IPS-20b (cell line): ENCODE data around the gene CACNA1F.

Experiments used
- H3K27ac ChIP-seq: one replicate; pipeline ENCODE4 v1.5.1; 2013; ENCODE audit warnings: low read length
- H3K27me3 ChIP-seq: 2 replicates; pipeline ENCODE4 v1.6.1; 2013; ENCODE audit warnings: mild to moderate bottlenecking, low read length, inconsistent platforms; ENCODE audit not compliant: insufficient read depth
- H3K36me3 ChIP-seq: 2 replicates; pipeline ENCODE4 v1.6.1; 2013; ENCODE audit warnings: low read depth, mild to moderate bottlenecking, inconsistent platforms, low read length, moderate library complexity; ENCODE audit not compliant: insufficient read depth
- H3K4me1 ChIP-seq: 2 replicates; pipeline ENCODE4 v1.6.1; 2013; ENCODE audit warnings: mild to moderate bottlenecking, control low read depth, inconsistent platforms, low read length, moderate library complexity; ENCODE audit not compliant: insufficient read depth
- H3K4me3 ChIP-seq: 2 replicates; pipeline ENCODE4 v1.5.1; 2013; ENCODE audit warnings: mild to moderate bottlenecking, low read length, inconsistent platforms
- H3K9ac ChIP-seq: 2 replicates; pipeline ENCODE4 v1.6.1; 2013; ENCODE audit warnings: low read depth, mild to moderate bottlenecking, inconsistent platforms, low read length, moderate library complexity
- H3K9me3 ChIP-seq: 2 replicates; pipeline ENCODE4 v1.6.1; 2013; ENCODE audit warnings: mild to moderate bottlenecking, low read depth, low read length, inconsistent platforms; ENCODE audit not compliant: insufficient read depth

CACNA1F gene

GRCh38 chrX:49165901-49166881 is 66.9 kb downstream of the CACNA1F start:
- Histone ChIP-seq H3K4me3 (peak overlapping the region; percentile 69), H3K27me3 (peaks cover 57% of the 10 kb centered on the region), H3K36me3 (no peaks in the 10 kb centered on the region), H3K9me3 (no peaks in the 10 kb centered on the region), H3K9ac (no peak overlapping the region; the same call in 1 of the 2 replicates), H3K27ac (no peak overlapping the region), H3K4me1 (no peaks in the 10 kb centered on the region; the same call in 1 of the 2 replicates)

GRCh38 chrX:49164589-49165360 is 68.4 kb downstream of the CACNA1F start:
- H3K27me3 ChIP-seq: peaks cover 58% of the 10 kb centered on the region
- H3K9me3 ChIP-seq: no peaks in the 10 kb centered on the region
- no peak overlapping the region for H3K9ac ChIP-seq
- no peak overlapping the region; the same call in 1 of the 2 replicates for H3K4me3 ChIP-seq
- no peak overlapping the region for H3K27ac ChIP-seq
- H3K36me3 ChIP-seq: no peaks in the 10 kb centered on the region
- H3K4me1 ChIP-seq: no peaks in the 10 kb centered on the region; the same call in 1 of the 2 replicates

GRCh38 chrX:49163555-49164419 is 69.4 kb downstream of the CACNA1F start:
- H3K27me3 ChIP-seq: peaks cover 64% of the 10 kb centered on the region
- H3K27ac ChIP-seq: peak overlapping the region; percentile 71
- H3K36me3 ChIP-seq: no peaks in the 10 kb centered on the region
- H3K9me3 ChIP-seq: no peaks in the 10 kb centered on the region
- peak overlapping the region; percentile 67; the same call in 1 of the 2 replicates for H3K4me3 ChIP-seq
- H3K4me1 ChIP-seq: no peaks in the 10 kb centered on the region; the same call in 1 of the 2 replicates
- peak overlapping the region; percentile 73; the same call in 1 of the 2 replicates for H3K9ac ChIP-seq

DNA sequence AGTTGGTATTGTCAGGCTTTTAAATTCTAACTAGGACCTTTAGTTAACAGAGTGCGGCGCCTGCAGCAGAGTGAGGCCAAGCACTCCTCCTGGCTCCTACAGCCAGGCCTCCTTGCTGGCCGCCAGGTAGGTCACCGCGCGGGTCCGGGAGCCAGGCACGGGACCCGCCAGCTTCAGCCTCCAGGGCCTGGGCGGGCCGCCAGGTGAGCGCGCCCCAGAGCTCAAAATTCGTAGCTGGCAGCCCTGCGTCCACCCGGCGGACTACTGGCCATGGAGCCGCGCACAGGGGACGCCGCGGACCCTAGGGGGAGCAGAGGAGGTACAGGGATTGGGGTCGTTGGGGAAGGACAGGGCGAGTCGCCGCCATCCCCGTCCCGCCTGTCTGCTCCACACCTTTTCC is 70.5 kb downstream of the CACNA1F start, which contains the start of gene MAGIX:
TSS of gene MAGIX (plus strand) at position 139 of the 400 bp plus-strand sequence. CDS start at position 271, 132 bp downstream.
- H3K4me1 ChIP-seq: no peaks in the 10 kb centered on the region; the same call in 1 of the 2 replicates
- H3K9ac ChIP-seq: no peak within 1 kb of the TSS
- peak within 1 kb of the TSS; percentile 60; the same call in 1 of the 2 replicates for H3K4me3 ChIP-seq
- H3K36me3 ChIP-seq: no peaks in the 10 kb centered on the region
- peaks cover 71% of the 10 kb centered on the region for H3K27me3 ChIP-seq
- H3K27ac ChIP-seq: no peak within 1 kb of the TSS
- no peaks in the 10 kb centered on the region for H3K9me3 ChIP-seq

- Histone ChIP-seq H3K27me3 (peaks cover 68% of the 10 kb centered on the region), H3K9ac (no peak overlapping the region)
Measured at GRCh38 chrX:49161632-49162031, 71.5 kb downstream of the CACNA1F start.

DNA sequence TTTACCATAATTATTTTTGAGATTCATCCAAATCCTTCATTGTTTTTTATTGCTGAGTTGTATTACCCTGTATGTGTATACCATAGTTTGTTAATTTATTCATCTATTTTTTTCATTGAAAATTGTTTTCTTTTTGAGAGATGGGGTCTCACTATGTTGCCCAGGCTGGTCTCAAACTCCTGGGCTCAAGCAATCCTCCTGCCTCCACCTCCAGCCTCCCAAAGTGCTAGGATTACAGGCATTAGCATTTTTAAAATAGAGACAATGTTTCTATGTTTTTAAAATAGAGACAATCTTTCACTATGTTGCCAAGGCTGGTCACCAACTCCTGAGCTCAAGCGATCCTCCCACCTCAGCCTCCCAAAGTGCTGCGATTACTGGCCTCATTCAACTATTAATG is 72.2 kb downstream of the CACNA1F start:
- Histone ChIP-seq H3K9me3 (no peaks in the 10 kb centered on the region), H3K36me3 (no peaks in the 10 kb centered on the region), H3K4me3 (no peak overlapping the region), H3K27ac (no peak overlapping the region), H3K27me3 (peaks cover 64% of the 10 kb centered on the region), H3K9ac (no peak overlapping the region), H3K4me1 (no peaks in the 10 kb centered on the region; the same call in 1 of the 2 replicates)

More at GRCh38 chrX:49161632-49162031, 71.5 kb downstream of the CACNA1F start:
- Histone ChIP-seq H3K4me1 (no peaks in the 10 kb centered on the region; the same call in 1 of the 2 replicates), H3K4me3 (no peak overlapping the region), H3K36me3 (no peaks in the 10 kb centered on the region), H3K9me3 (no peaks in the 10 kb centered on the region), H3K27ac (no peak overlapping the region)

DNA sequence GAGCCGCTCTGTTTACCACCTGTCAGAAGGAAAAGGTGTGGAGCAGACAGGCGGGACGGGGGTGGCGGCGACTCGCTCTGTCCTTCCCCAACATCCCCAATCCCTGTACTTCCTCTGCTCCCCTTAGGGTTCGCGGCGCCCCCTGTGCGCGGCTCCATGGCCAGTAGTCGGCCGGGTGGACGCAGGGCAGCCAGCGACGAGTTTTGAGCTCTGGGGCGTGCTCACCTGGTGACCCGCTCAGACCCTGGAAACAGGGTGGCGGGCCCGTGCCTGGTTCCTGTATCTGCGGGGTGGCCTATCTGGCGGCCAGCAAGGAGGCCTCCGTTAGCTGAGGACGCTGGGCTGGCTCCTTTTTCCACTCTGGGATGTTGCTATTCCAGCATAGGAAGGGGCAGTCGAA is 75.9 kb downstream of the CACNA1F start:
- peaks cover 4% of the 10 kb centered on the region for H3K4me1 ChIP-seq
- H3K9ac ChIP-seq: no peak overlapping the region
- H3K27me3 ChIP-seq: peaks cover 44% of the 10 kb centered on the region
- H3K27ac ChIP-seq: no peak overlapping the region
- no peak overlapping the region for H3K4me3 ChIP-seq
- H3K9me3 ChIP-seq: no peaks in the 10 kb centered on the region
- H3K36me3 ChIP-seq: no peaks in the 10 kb centered on the region

DNA sequence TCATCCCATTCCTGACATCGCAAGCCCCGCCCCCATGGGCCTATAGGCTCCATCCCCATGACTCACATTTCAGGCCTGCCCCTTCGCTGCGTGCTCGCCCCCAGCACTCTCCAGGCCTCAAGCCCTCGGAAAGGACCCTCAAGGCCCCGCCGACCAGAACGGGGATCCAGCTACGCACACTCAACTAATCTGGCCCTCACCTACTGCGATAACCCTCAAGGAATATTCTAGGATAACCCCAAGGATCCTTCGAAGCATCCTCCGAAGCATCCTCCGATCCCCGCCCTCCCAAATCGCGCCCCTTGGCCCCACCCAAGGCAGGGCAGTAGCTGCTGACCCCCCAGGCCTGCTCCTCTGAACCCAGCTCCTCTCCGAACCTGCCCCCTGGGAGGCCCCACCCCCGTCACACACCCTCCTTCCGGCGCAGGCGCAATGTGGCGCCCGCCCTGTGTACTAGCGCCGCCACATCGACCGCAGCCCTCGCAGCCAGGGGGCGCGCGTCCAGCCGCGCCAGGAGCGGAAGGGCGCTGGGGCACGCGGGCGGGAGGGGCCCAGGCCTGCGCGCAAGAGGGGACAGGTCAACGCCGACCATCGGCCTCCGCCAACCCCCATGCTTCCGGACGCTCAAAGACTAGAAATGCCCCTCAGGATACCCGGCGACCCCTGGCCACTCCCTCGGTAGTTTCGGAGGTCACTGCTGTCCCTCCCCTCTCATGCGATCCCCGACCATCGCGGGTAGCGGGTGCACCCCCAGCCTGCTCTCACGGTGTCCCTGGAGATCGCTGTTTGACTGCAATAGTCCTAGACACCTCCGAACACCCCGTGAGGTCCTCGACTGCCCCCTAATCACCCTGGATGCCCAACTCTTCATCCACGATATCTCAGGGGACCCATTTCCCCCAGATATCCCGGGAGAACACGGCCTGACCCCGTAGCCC is 77.0 kb downstream of the CACNA1F start:
- peaks cover 4% of the 10 kb centered on the region for H3K4me1 ChIP-seq
- peak overlapping the region; percentile 79 for H3K4me3 ChIP-seq
- no peaks in the 10 kb centered on the region for H3K36me3 ChIP-seq
- peak overlapping the region; percentile 91 for H3K27ac ChIP-seq
- peak overlapping the region; percentile 82; the same call in 1 of the 2 replicates for H3K9ac ChIP-seq
- peaks cover 35% of the 10 kb centered on the region for H3K27me3 ChIP-seq
- H3K9me3 ChIP-seq: no peaks in the 10 kb centered on the region

DNA sequence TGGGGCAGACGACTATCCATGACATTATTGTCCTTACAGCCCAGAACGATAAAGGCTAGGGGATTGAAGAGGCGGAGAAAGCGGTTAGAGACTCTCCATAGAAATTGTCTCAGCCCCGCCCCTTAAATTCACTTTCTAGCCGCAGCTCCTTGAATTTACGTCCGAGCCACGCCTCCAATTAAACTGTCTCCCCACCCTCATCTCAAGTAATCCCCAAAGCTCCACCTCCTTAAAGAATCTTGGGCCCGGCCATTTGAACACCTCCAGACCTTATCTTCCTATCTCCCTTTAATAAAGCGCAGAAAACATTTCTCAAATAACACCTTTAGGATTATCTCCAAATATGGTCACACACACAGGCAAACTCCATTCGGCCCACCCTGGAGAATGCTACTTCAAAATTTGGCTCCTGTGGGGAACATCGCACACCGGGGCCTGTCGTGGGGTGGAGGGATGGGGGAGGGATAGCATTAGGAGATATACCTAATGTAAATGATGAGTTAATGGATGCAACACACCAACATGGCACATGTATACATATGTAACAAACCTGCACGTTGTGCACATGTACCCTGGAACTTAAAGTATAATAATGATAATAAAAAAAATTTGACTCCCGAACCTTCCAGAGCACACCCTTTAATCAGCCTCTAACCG is 77.8 kb downstream of the CACNA1F start:
- peaks cover 4% of the 10 kb centered on the region for H3K4me1 ChIP-seq
- H3K9ac ChIP-seq: peak overlapping the region; percentile 67; the same call in 1 of the 2 replicates
- H3K9me3 ChIP-seq: no peaks in the 10 kb centered on the region
- peaks cover 29% of the 10 kb centered on the region for H3K27me3 ChIP-seq
- H3K4me3 ChIP-seq: peak overlapping the region; percentile 79
- H3K27ac ChIP-seq: no peak overlapping the region
- H3K36me3 ChIP-seq: no peaks in the 10 kb centered on the region
